ENCODE measurements around the gene KCNK7.
"Not testable (repeated sequence)": the region's sequence is repeated elsewhere in the genome, so short reads cannot be mapped to it uniquely, and the experiment has no call there.

Gene KCNK7

DNA sequence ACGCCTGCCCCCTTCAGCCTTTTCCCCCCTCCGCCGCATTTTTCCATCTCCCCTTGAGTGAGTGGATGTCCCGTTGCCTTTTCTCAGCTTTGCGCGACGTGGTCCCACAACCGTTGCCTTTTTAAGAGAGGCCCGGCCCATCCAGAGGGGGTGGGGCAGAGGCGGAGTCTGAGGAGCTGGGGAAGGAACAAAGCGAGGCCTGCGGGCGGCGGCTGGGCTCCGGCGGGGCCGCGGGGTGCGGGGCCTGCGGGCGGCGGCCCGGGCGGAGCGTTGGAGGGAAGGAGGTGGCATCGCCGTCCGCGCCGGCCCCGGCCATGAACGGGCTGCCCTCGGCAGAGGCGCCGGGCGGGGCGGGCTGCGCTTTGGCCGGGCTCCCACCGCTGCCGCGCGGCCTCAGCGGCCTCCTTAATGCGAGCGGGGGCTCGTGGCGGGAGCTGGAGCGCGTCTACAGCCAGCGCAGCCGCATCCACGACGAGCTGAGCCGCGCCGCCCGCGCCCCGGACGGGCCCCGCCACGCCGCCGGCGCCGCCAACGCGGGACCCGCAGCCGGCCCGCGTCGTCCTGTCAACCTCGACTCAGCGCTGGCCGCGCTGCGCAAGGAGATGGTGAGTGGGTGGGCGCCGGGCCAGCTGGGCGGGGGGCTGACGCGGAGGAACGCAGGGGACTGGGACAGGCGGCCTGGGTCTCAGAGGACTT lies 23.1 kb downstream of the KCNK7 start, which contains the start of gene FAM89B:
Gene FAM89B, plus strand, starts transcription at position 183 of the 696 bp plus-strand sequence. Its CDS starts 132 bp downstream, at position 315.
- H3K27ac ChIP-seq, result peak within 1 kb of the TSS; percentile 98
- TF ChIP-seq, protein P1, sequence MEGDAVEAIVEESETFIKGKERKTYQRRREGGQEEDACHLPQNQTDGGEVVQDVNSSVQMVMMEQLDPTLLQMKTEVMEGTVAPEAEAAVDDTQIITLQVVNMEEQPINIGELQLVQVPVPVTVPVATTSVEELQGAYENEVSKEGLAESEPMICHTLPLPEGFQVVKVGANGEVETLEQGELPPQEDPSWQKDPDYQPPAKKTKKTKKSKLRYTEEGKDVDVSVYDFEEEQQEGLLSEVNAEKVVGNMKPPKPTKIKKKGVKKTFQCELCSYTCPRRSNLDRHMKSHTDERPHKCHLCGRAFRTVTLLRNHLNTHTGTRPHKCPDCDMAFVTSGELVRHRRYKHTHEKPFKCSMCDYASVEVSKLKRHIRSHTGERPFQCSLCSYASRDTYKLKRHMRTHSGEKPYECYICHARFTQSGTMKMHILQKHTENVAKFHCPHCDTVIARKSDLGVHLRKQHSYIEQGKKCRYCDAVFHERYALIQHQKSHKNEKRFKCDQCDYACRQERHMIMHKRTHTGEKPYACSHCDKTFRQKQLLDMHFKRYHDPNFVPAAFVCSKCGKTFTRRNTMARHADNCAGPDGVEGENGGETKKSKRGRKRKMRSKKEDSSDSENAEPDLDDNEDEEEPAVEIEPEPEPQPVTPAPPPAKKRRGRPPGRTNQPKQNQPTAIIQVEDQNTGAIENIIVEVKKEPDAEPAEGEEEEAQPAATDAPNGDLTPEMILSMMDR (conservative IDR thresholded peaks at IDR 0.05), result no peak

DNA sequence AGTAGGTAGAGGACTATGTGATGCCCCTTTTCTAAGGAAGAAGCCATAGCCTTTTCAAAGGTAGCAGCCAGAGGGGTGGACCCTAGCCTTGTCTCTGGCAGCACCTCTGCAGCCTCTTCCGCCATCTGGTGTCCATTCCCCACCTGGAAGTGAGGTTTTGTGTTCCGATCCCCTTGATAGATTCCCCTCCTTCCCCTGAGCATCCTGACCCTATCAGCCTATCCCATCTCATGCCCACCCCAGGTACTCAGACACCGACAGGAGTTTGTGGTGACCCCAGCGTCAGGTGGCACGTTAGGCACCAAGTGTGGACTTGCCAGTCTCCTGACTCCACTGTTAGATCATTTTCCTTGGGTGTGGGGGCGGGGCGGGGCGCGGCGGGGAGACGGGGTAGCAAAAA lies 23.7 kb downstream of the KCNK7 start:
- H3K27ac ChIP-seq, result peak overlapping the region; percentile 98
- TF ChIP-seq, protein P1 (conservative IDR thresholded peaks at IDR 0.05), result peak; percentile 78

DNA sequence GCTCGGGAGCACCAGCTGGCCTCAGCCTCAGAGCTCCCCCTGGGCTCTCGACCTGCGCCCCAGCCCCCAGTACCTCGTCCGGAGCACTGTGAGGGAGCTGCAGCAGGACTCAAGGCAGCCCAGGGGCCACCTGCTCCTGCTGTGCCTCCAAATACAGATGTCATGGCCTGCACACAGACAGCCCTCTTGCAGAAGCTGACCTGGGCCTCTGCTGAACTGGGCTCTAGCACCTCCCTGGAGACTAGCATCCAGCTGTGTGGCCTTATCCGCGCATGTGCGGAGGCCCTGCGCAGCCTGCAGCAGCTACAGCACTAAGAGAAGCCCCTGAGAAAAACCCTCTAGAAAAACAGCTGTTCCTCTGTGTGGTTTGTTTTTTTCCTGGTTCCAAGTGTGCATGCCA lies 24.2 kb downstream of the KCNK7 start:
- peak overlapping the region; percentile 98 for H3K27ac ChIP-seq
- TF ChIP-seq, protein P1 (conservative IDR thresholded peaks at IDR 0.05), result no peak

DNA sequence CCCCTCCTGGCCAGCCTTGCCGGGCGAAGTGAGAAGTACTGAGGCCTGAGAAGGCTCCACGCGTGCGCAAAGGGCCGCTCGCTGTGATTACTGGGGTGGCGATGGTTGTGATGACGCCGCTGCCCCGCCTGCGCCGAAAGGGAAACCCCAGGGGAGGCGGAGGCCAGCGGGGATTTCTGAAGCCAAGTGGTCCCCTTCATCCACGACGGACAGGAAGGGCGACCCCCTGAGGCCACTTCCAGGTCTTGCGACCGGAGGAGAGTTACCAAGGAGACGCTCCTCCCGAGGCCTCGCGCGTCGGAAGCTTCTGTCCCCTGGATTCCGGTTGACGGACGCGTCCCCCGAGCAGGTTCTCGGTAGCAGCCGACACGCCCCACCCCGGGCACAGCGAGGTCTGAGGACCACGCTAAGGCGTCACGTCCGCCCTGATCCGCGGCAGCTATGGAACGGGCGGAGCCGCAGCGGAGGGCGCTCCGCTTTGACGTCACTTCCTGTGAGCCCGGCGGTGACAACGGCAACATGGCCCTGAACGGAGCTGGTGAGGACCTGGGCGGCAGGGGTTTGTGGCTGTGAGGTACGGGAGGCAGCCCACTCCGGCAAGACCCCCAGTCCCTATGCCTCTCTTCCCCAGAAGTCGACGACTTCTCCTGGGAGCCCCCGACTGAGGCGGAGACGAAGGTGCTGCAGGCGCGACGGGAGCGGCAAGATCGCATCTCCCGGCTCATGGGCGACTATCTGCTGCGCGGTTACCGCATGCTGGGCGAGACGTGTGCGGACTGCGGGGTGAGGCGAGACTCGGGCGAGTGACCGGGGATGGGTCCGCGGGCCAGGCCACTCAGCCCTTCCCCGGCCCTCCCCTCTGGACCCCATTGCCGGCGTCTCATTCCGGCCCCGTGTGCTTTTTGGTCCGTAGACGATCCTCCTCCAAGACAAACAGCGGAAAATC lies 25.4 kb downstream of the KCNK7 start, which contains the start of gene ZNRD2:
Gene ZNRD2, plus strand, starts transcription at position 505 of the 946 bp plus-strand sequence. Its CDS starts 15 bp downstream, at position 520.
- H3K27ac ChIP-seq, result peak within 1 kb of the TSS; percentile 98
- TF ChIP-seq, protein P1 (conservative IDR thresholded peaks at IDR 0.05), result peak; percentile 94

DNA sequence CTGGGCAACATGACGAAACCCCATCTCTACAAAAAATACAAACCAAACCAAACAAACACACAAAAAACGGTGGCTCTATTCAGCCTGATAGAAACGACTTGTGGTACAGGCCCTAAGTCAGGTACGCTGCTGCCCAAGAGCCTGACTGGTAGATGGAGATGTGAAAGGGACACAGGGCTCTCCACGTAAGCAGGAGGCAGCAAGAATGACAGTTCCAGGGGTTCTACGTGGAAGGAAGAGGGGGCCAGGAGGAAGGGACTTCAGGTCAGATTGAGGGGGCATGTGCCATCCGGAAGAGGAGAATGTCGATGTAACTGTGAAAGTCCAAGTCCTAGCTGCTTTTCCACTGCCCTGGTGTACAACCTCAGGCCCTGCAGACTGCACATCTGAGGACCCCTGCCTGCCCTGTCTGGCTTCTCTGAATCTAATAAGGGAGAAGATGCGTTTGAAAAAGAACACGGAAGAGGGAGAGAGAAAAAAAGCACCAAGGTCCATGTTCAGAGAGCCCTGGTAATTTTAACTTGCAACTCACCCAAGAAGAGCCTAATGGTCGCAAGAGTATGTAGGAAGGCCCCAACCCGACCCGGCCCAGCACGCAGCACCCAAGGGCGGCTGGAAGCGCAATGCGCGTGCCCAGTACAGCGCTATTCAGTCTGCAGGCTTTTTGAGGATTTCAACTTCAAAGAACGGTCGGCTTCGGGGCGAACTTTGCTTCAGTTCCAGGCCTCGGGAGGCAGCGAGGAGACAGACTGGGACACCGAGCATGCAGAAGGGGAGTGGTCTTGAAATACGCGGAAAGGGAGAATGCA lies 26.2 kb downstream of the KCNK7 start:
- peak overlapping the region; percentile 98 for H3K27ac ChIP-seq
- TF ChIP-seq, protein P1 (conservative IDR thresholded peaks at IDR 0.05), result no peak

DNA sequence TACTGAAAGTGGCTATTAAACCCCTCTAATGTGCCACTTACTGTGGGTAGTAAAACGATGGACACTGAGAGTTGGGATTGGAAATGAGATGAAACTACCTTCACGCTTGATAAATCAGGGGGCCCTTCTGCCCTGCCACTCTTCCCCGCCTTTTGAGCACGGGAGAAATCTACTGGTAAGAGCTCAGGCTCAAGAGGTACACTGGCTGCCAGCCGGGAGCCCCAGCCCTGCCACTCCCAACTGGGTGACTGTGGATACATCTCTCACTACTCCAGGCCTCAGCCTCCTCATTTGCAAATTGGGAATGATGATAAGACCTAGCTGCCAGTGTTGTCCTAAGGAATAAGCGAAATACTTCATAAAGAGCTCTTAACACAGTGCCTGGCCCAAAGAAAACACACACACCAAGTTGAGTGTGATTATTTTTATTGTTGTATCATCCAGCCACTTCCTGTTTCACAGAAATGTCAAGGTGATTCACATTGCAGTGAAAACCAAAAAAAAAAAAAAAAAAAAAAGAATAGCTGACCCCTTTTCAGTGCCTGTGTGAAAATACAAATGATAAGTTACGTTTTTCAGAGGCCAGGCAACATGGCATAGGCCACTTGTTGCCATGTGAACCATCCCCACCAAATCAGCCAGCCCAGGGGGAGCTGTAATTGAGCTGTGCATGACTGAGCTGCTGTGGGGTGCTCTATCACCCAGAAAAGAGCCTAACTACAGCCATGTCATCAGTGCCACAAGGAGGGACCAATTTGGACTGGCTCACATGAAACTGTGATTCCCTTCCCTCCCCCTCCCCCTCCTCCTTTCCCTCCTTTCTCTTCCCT lies 29.8 kb downstream of the KCNK7 start:
- H3K27ac ChIP-seq, result peak overlapping the region; percentile 98; the same call in 1 of the 2 replicates
- TF ChIP-seq, protein P1 (conservative IDR thresholded peaks at IDR 0.05), result no peak

DNA sequence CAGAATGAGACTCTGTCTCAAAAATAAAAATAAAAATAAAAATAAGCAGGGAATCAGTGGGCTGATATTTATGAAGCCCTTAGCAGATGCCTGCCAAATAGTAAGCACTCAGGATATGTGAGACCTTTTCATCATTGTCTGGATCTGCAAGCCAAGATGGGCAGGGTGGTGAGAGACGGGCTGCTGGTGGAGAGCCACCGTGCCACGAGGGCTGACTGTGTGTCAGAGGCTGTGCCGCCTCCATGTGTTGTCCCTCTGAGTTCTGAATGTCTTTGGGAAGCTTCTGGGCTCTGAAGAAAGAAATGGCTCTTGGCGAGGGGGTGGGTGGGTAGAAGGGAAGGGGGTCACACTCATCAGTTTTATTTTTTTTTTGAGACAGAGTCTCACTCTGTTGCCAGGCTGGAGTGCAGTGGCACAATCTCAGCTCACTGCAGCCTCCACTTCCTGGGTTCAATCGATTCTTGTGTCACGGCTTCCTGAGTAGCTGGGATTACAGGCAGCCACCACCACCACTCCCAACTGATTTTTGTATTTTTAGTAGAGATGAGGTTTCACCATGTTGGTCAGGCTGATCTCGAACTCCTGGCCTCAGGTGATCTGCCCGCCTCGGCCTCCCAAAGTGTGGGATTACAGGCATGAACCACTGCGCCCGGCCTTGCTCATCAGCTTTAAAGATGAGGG lies 30.6 kb downstream of the KCNK7 start:
- not testable (repeated sequence) for H3K27ac ChIP-seq

Data from VCaP (cell line).